Hematopoietic multipotent progenitor cell treated with erythropoietin and hydrocortisone succinate and interleukin-3 and kit ligand, for 4 days (in vitro differentiated cells): ENCODE measurements around the gene IL16.
"Not testable (repeated sequence)": the region's sequence is repeated elsewhere in the genome, so short reads cannot be mapped to it uniquely, and the experiment has no call there.

Source experiments
- DNase-seq: peaks from one replicate; pipeline ENCODE4 v3.0.0-alpha.2; 2015

Gene IL16

DNA sequence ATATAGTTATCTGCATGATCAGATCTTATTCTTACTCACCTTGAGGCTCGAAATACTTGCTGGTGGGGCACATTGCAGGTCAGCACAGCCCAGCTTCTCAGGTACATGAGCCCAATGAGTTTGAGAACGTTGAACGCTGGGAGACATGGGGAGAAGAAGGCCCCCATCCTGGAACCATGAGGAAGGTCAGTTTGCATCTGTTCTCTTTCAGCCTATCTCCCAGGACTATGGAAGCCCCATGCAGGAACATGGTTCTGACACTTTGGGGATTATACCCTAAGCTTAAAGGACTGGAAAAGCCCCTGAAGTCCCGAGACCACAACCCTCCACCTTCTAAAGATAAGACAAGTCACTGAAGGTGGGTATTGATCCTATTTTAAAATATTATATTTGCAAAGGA, 144.7 kb downstream of the IL16 start:
- no peak for DNase-seq

DNA sequence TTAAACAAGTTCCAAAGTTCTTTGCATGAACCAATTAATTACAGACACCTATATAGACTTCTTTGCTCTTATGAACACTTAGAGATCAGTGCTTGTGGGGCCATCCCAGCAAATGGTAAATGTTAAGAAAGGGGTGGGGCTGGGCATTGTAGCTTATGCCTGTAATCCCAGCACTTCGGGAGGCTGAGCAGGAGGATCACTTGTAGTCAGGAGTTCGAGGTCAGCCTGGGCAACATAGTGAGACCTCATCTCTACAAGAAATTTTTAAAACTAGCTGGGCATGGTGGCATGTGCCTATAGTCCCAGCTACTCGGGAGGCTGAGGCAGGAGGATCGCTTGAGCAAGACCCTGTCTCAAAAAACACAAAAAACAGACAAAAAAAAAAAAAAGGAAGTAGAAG, 146.7 kb downstream of the IL16 start:
- no peak for DNase-seq

DNA sequence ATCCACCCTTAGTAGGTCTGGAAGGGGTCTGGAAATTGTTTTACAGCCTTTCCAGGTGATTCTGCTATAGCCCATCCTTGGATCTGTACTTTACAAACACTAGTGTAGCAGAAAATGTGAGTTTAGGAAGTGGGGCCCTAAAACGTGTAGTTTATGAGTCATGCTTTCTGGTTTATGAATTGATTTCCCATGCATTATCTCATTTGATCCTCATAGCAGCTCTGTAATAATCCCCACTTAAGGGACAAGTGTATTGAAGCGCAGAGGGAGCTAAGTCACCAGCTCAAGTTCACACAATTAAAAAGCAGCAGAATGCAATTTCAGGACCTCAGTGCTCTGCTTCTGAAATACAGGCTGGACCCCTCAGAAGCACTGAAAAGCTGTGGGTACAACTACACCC, 149.9 kb downstream of the IL16 start:
- no peak for DNase-seq

DNA sequence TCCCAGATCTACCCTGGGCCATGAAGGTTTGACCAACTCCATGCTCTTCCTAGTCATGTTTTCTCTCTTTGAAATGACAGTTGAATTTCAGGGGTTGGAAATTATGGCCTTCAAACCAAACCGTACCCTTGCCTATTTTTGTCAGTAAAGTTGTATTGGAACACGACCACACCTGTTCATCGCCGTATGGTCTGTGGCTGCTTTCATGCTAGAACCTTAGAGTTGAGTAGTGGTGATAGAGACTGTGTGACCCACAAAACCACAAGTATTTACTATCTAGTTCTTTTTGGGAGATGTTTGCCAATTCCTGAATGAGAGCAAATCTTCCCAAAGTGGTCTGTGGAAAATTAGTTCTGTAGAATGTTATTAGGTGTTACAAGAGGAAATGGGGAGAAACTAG, 151.2 kb downstream of the IL16 start:
- no peak for DNase-seq

DNA sequence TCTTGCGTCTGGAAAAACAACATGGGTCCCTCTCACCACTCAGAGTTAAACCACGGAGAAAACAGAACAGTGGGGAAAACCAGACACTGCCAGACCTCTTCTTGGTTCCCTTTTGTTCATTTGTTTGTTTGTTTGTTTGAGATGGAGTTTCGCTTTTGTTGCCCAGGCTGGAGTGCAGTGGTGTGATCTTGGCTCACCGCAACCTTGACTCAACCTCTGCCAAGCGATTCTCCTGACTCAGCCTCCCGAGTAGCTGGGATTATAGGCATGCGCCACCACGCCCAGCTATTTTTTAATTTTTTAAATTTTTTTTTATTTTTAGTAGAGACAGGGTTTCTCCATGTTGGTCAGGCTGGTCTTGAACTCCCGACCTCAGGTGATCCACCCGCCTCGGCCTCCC, 152.0 kb downstream of the IL16 start:
- not testable (repeated sequence) for DNase-seq

DNA sequence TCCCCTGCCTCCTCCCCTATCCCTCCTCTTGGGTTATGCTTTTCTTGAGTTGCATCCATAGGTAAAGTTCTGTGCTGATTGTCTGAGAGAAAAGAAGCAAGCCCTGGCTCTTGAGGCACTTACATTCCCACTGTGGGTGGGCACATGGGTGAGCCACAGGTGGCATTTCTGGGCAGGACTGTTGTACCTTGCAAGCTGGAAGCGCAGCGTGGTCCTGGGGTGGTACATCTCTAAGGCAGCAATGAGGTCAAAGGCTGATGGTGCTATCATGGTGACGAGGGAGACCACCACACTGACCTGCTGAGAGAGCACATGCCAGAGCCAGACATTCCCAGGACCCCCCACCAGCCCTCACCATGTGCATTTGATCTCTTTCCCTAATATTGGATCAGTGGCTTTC, 152.6 kb downstream of the IL16 start:
- no peak for DNase-seq

DNA sequence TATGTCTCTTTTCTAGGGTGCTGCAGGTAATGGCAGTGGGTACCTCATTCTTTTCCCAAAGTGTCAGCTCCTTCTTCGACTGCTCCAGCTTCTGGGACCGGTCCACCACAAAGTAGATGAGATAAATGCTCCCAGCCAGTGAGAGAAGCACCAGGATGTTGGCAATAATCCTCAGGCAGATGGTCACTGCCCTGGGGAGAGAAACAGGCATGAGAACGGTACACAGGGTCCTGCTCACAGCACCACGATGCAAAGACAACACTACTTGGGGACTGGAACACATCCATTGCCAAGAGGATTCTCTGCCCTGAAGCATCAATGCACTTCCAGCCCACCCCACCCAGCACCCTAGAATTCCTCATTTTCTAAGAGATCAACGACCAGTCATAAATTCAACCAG, 155.0 kb downstream of the IL16 start:
- DNase-seq = no peak

DNA sequence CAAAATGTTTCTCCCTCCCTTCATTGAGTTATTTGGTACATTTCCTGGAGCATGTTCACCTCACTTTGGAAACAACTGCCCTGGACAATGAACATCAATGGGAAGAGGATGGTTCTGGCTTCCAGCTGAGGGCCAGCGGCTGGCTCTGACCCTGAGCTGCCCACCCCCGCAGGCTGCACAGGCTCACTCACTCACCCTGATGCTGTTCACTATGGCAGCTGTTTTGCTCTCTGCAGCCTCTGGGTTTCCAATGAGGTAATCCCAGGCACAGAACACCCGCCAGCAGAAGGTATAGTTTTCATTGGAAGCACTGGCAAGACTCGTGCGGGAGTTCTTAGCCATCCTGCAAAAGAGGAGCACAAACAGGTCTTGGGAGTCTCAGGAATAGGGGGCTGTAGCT, 159.6 kb downstream of the IL16 start:
- no peak for DNase-seq

DNA sequence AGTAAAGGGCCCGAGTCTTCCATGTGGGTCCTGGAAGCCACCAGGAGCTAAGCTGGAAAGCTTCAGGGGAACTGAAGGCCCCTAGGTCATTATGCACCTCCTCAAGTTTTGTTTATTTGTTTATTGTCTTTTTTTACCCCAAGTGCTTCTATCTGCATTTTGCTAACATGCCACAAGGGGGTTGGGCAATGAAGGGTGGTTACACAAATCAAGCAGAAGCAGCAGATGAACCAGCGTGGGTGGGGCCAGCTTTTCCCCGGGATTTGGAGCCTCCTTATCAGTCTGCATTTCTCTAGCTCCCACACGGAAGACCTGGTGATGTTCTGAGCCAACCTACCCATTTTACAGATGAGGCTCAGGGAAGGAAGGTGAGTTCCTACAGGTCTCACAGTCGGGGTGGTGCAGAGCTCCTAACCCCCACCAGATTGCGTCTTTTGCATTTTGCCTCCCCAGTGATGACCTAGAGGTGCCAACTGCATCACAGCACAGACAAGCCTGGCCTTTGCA, 160.6 kb downstream of the IL16 start:
- DNase-seq = peak; percentile 19

DNA sequence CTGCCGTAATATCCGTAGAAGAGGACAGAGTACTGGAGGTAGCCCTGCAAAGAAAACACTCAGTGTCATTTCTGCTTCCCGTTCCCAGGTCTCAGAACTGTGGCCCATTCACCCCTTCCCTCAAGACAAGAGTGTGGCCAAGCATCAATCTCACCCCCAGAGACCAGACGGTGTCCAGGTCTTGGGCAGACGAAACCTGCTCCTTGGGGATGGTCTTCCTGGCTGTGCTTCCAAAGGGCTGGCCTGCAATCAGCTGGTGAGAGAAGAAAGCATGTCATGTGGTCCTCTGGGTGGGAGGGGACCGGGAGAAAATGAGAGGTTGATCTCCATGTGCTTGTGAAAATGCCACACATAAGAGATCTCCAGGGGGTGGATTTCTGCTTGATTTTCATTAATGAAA, 161.6 kb downstream of the IL16 start:
- DNase-seq = no peak

DNA sequence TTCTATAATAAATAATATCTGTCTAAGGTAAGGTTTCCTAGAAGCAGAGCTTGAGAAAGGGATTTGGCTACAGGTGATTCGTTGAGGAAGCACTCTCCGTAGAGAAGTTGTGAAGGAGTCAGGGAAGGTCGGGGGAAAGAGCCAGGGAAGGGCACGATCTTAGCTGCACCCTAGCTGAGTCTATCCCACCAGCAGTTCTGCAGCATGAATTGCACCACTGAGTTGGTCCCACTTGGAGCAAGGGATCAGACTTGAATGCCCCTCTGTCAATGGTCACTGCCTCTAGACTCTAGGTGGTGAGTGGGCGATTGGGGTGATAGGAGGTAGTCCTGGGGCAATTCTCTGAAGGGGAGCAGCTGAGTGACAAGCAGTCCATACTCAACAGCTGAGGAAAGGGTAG, 163.8 kb downstream of the IL16 start:
- no peak for DNase-seq

DNA sequence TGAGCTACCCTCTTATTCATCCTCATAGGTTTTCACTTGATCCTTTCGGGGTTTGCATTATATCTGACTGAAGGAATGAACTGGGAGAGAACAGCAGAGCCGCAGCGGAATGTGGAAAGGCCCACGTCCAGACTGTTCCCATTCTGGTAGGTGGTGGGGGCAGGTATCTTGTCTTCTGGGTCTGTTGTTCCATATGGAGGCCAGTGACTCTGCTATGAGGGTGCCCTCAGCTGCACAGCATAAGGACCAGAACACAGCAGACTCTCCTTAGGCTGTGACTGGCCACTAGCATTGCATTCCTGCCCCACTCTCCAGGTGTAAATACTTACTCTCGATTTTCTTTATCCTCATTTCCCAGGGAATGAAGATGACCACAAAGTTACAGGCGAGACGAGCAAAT, 165.2 kb downstream of the IL16 start:
- DNase-seq = no peak

DNA sequence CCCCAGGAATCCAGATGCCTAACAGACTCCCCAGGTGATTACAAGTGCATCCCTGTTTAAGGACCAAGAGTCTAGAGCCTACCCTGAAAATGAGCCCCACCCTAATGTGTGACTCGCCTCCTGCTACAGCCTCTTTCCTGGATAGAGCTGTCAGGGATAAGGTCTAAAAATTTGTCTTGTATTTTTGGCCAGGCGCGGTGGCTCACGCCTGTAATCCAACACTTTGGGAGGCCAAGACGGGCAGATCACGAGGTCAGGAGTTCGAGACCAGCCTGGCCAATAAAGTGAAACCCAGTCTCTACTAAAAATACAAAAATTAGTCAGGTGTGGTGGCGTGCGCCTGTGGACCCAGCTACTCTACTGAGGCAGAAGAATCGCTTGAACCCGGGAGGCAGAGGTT, 166.1 kb downstream of the IL16 start:
- DNase-seq = no peak

DNA sequence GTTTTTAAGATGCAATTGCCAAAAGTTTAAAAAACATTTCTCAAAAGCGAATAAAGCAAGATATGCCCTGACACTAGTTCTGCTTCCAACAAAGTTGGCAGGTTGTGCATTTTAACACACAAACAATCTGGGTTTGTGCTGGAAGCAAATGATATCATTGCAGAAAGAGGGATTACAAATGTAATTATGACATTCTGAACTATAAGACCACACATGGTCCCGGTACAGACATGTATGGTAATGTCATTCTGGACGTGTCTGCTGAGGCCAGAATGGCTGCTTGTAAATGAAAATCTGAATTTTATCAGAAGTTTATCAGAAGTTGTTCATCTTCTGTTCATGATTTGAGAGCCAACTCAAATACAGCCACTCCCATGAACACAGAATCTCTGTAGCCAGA, 166.6 kb downstream of the IL16 start:
- DNase-seq = no peak
